H1 (cell line): Measurements from ENCODE around the gene RGL1. TPM values are rescaled to one million over a fixed set of nuclear protein-coding genes. Genes with fewer than 3 reads are reported as not detected.

Source experiments
- CTCF ChIA-PET: fragments of 300-600 bp; sonication (Branson Sonifier 250); formaldehyde crosslinking; loops from one replicate; lab custom pipeline; 2021; ENCODE audit not compliant: partially characterized antibody; lab: Charles Lee
- POLR2A ChIA-PET: fragments of 300-600 bp; sonication (Branson Sonifier 250); formaldehyde crosslinking; loops from one replicate; lab custom pipeline; 2021; ENCODE audit warnings: inconsistent platforms; ENCODE audit not compliant: partially characterized antibody; lab: Charles Lee
- DNase-seq, 2 experiments: peaks; one replicate each; pipeline versions ENCODE4 v3.0.0 to v3.0.0-alpha.2; 2010 to 2022; ENCODE audit warnings: low spot score in 2 of 2, low read depth in 1 of 2, mixed read lengths in 1 of 2
- FAIRE-seq: peaks from 2 replicates; lab custom pipeline; 2011; peaks lifted over from hg19 to GRCh38; lab: Jason Lieb, UNC
- H2AFZ ChIP-seq: 2 replicates; pipeline ENCODE4 v1.8.1; 2012; ENCODE audit warnings: low read length, inconsistent platforms
- H2AK5ac ChIP-seq: 2 replicates; pipeline ENCODE4 v1.6.1; 2013; ENCODE audit warnings: low read depth, low read length
- H2BK120ac ChIP-seq: replicated peaks from 2 replicates; pipeline ENCODE3; 2013; ENCODE audit warnings: low read depth, low read length, inconsistent platforms
- H2BK12ac ChIP-seq: 2 replicates; pipeline ENCODE4 v1.6.1; 2013; ENCODE audit warnings: low read depth, low read length
- H2BK15ac ChIP-seq: 2 replicates; pipeline ENCODE4 v1.6.1; 2013; ENCODE audit warnings: low read length
- H2BK20ac ChIP-seq: 2 replicates; pipeline ENCODE4 v1.6.1; 2013; ENCODE audit warnings: low read length
- H2BK5ac ChIP-seq: 2 replicates; pipeline ENCODE4 v1.6.1; 2013; ENCODE audit warnings: low read depth, low read length
- H3K14ac ChIP-seq: 2 replicates; pipeline ENCODE4 v1.6.1; 2013; ENCODE audit warnings: inconsistent platforms; ENCODE audit not compliant: insufficient read length
- H3K18ac ChIP-seq: 2 replicates; pipeline ENCODE4 v1.6.1; 2013; ENCODE audit warnings: low read length; ENCODE audit errors: extremely low read depth
- H3K23ac ChIP-seq: 2 replicates; pipeline ENCODE4 v1.6.1; 2013; ENCODE audit warnings: inconsistent platforms; ENCODE audit not compliant: insufficient read length
- H3K23me2 ChIP-seq: 2 replicates; pipeline ENCODE4 v1.6.1; 2013; ENCODE audit warnings: low read depth, low read length
- H3K27ac ChIP-seq: 2 replicates; pipeline ENCODE4 v1.6.1; 2011; ENCODE audit warnings: low read depth, low read length, inconsistent platforms
- H3K27me3 ChIP-seq, 4 experiments: replicated peaks in 1 of 4; 1 replicate in 1 of 4; 2 replicates in 3 of 4; pipeline versions ENCODE4 v1.6.1 to v1.8.1; 2011 to 2013; ENCODE audit warnings: low read length in 3 of 4, mild to moderate bottlenecking in 3 of 4, inconsistent platforms in 2 of 4, mixed read lengths in 2 of 4, moderate library complexity in 1 of 4; ENCODE audit not compliant: control insufficient read depth in 3 of 4, insufficient read depth in 3 of 4; ENCODE audit errors: extremely low read depth in 1 of 4
- H3K36me3 ChIP-seq, 4 experiments: 2 replicates each; pipeline versions ENCODE4 v1.6.1 to v1.8.1; 2011 to 2013; ENCODE audit warnings: mild to moderate bottlenecking in 4 of 4, low read length in 3 of 4, moderate library complexity in 2 of 4, control low read depth in 1 of 4, inconsistent platforms in 1 of 4; ENCODE audit not compliant: insufficient read depth in 4 of 4, control insufficient read depth in 2 of 4
- H3K4ac ChIP-seq: replicated peaks from 2 replicates; pipeline ENCODE3; 2013; ENCODE audit warnings: low read length, low read depth, mixed read lengths, inconsistent platforms; ENCODE audit not compliant: insufficient read length
- H3K4me1 ChIP-seq, 4 experiments: replicated peaks in 1 of 4; 1 replicate in 1 of 4; 2 replicates in 3 of 4; pipeline versions ENCODE4 v1.6.1 to v1.8.1; 2011 to 2013; ENCODE audit warnings: low read length in 3 of 4, inconsistent platforms in 2 of 4, mixed read lengths in 1 of 4; ENCODE audit not compliant: insufficient read depth in 4 of 4, control insufficient read depth in 3 of 4
- H3K4me2 ChIP-seq, 2 experiments: 2 replicates each; pipeline versions ENCODE4 v1.6.1 to v1.8.1; 2011 to 2013; ENCODE audit warnings: low read depth in 2 of 2, low read length in 2 of 2, control low read depth in 1 of 2, inconsistent platforms in 1 of 2, mild to moderate bottlenecking in 1 of 2; ENCODE audit not compliant: insufficient read depth in 1 of 2
- H3K4me3 ChIP-seq, 4 experiments: fragments of 200-600, 300-600 bp in 1 of 4; sonication (generic), shearing (Covaris generic), sonication (Bioruptor Twin) in 1 of 4; 2 replicates each; pipeline versions ENCODE4 v1.5.1 to v1.8.1; 2011 to 2016; ENCODE audit warnings: low read length in 4 of 4, low read depth in 3 of 4, control low read depth in 2 of 4, inconsistent platforms in 2 of 4, mild to moderate bottlenecking in 2 of 4, mixed read lengths in 1 of 4, moderate library complexity in 1 of 4; ENCODE audit not compliant: insufficient read depth in 2 of 4; ENCODE audit errors: extremely low read depth in 1 of 4
- H3K56ac ChIP-seq: replicated peaks from 2 replicates; pipeline ENCODE3; 2013; ENCODE audit warnings: low read depth, mild to moderate bottlenecking, mixed read lengths, low read length, inconsistent platforms; ENCODE audit not compliant: insufficient read length
- H3K79me1 ChIP-seq: 2 replicates; pipeline ENCODE4 v1.6.1; 2013; ENCODE audit warnings: low read depth, low read length, control low read depth
- H3K79me2 ChIP-seq, 2 experiments: 2 replicates each; pipeline versions ENCODE4 v1.6.1 to v1.8.1; 2012 to 2013; ENCODE audit warnings: low read length in 2 of 2, mild to moderate bottlenecking in 2 of 2, inconsistent platforms in 1 of 2; ENCODE audit not compliant: insufficient read depth in 2 of 2, control insufficient read depth in 1 of 2
- H3K9ac ChIP-seq, 4 experiments: replicated peaks in 1 of 4; 1 replicate in 1 of 4; 2 replicates in 3 of 4; pipeline versions ENCODE4 v1.6.1 to v1.8.1; 2011 to 2013; ENCODE audit warnings: low read depth in 3 of 4, low read length in 3 of 4, control low read depth in 2 of 4, mild to moderate bottlenecking in 2 of 4, moderate library complexity in 2 of 4, inconsistent platforms in 1 of 4; ENCODE audit errors: extremely low read depth in 1 of 4
- H3K9me3 ChIP-seq, 2 experiments: 2 replicates each; pipeline versions ENCODE4 v1.6.1 to v1.8.1; 2012 to 2013; ENCODE audit warnings: mild to moderate bottlenecking in 2 of 2, moderate library complexity in 2 of 2, control low read depth in 1 of 2, inconsistent platforms in 1 of 2, low read depth in 1 of 2, low read length in 1 of 2, mixed read lengths in 1 of 2; ENCODE audit not compliant: insufficient read depth in 2 of 2
- H4K20me1 ChIP-seq, 2 experiments: replicated peaks in 1 of 2; 2 replicates each; pipeline versions ENCODE3 to v1.8.1; 2011 to 2013; ENCODE audit warnings: inconsistent platforms in 2 of 2, low read length in 2 of 2, mild to moderate bottlenecking in 1 of 2; ENCODE audit not compliant: insufficient read depth in 2 of 2, control insufficient read depth in 1 of 2
- H4K5ac ChIP-seq: 2 replicates; pipeline ENCODE4 v1.6.1; 2013; ENCODE audit warnings: low read length, low read depth, mixed read lengths, inconsistent platforms; ENCODE audit not compliant: insufficient read length
- H4K8ac ChIP-seq: 2 replicates; pipeline ENCODE4 v1.8.0; 2013; ENCODE audit warnings: mild to moderate bottlenecking, moderate library complexity, low read length, inconsistent platforms; ENCODE audit not compliant: insufficient read depth; ENCODE audit errors: extremely low read depth
- H4K91ac ChIP-seq: replicated peaks from 2 replicates; pipeline ENCODE3; 2013; ENCODE audit warnings: low read length, mixed read lengths, inconsistent platforms; ENCODE audit not compliant: insufficient read length
- CEBPB ChIP-seq: IDR thresholded peaks from 2 replicates; pipeline ENCODE4 v1.6.1; 2012; ENCODE audit warnings: low read depth, low read length
- CHD2 ChIP-seq: IDR thresholded peaks from 2 replicates; pipeline ENCODE4 v1.6.1; 2012; ENCODE audit warnings: low read length, improper control_type of control experiment
- CTBP2 ChIP-seq: IDR thresholded peaks from 2 replicates; pipeline ENCODE4 v1.7.0; 2011; ENCODE audit warnings: borderline replicate concordance, mild to moderate bottlenecking, moderate library complexity, mixed read lengths, low read length; ENCODE audit not compliant: insufficient read depth, insufficient read length
- CTCF ChIP-seq, 3 experiments: IDR thresholded peaks; 1 replicate in 2 of 3; 2 replicates in 1 of 3; pipeline versions ENCODE4 v1.5.1 to v1.6.1; 2011; ENCODE audit warnings: low read length in 3 of 3, mild to moderate bottlenecking in 3 of 3, inconsistent platforms in 2 of 3, low read depth in 1 of 3, moderate library complexity in 1 of 3; ENCODE audit not compliant: insufficient read depth in 1 of 3; ENCODE audit errors: control extremely low read depth in 1 of 3
- HDAC6 ChIP-seq: IDR thresholded peaks from one replicate; pipeline ENCODE4 v1.7.1; 2012; ENCODE audit warnings: low read depth, mild to moderate bottlenecking, inconsistent platforms, low read length, moderate library complexity
- JUND ChIP-seq: IDR thresholded peaks from 2 replicates; pipeline ENCODE4 v1.6.1; 2011; ENCODE audit warnings: mild to moderate bottlenecking, improper control_type of control experiment, low read length
- PHF8 ChIP-seq: fragments of 200-600 bp; sonication (generic); conservative IDR thresholded peaks from 2 replicates; pipeline ENCODE4 v1.7.1; 2012; ENCODE audit warnings: low read depth, mild to moderate bottlenecking, inconsistent platforms, low read length, moderate library complexity
- RXRA ChIP-seq: IDR thresholded peaks from 2 replicates; pipeline ENCODE4 v1.6.1; 2011; ENCODE audit warnings: low read depth, mild to moderate bottlenecking, low read length, moderate library complexity; ENCODE audit not compliant: insufficient read depth
- SP1 ChIP-seq: IDR thresholded peaks from 2 replicates; pipeline ENCODE4 v1.6.1; 2011; ENCODE audit warnings: low read depth, low read length
- SP2 ChIP-seq: IDR thresholded peaks from 2 replicates; pipeline ENCODE4 v1.6.1; 2012; ENCODE audit warnings: mild to moderate bottlenecking, low read length, inconsistent platforms
- TCF12 ChIP-seq: IDR thresholded peaks from 2 replicates; pipeline ENCODE4 v1.6.1; 2011; ENCODE audit warnings: low read depth, mild to moderate bottlenecking, low read length
- WGBS, 2 experiments: shearing (Covaris generic) in 1 of 2; methylation state at CpG; one replicate each; pipeline versions ENCODE4 v1.1.6 to v1.1.7; 2013 to 2015; ENCODE audit warnings: low lambda C conversion rate in 2 of 2, mixed read lengths in 2 of 2, inconsistent platforms in 1 of 2, low coverage in 1 of 2, missing lambda C conversion rate in 1 of 2; ENCODE audit not compliant: insufficient replicate concordance in 2 of 2, insufficient coverage in 1 of 2, insufficient read length in 1 of 2; ENCODE audit errors: extremely low coverage in 1 of 2, missing lambda C conversion rate in 1 of 2; 5-methylcytosine and 5-hydroxymethylcytosine counted together
- polyA plus RNA-seq, 7 experiments: library from polyadenylated mRNA; depleted of rRNA in 3 of 7; stranded (reverse) in 5 of 7; unstranded in 2 of 7; fragments of >200 nt in 5 of 7; fragments of 200-250 nt in 2 of 7; gene quantifications; 1 replicate in 5 of 7; 2 replicates in 1 of 7; 4 replicates in 1 of 7; pipeline versions ENCODE4 v1.2.1 to v1.2.3, GENCODE V29; 2011 to 2013; ENCODE audit warnings: missing spikeins in 2 of 7, mixed read lengths in 2 of 7
- total RNA-seq: library from RNA; stranded (reverse); fragmentation: NEBNext Ultra II Directional; extraction: Animal tissue kit (Norgen Biotek cat#: 25700); gene quantifications from 2 replicates; pipeline ENCODE4 v1.2.1, GENCODE V29; 2021

The RGL1 gene
- total and polyA plus RNA-seq, 2 of the 8 experiments (the other 6 are each of a cell fraction or from before 2014, with no cell fraction given) = 0.98 to 2.4 TPM

- ChIA-PET POLR2A (no interaction called here), CTCF (interaction anchor here (0.8 to 1.3 kb wide), 5 partner anchors 10 to 157 kb away, joined by 3 to 4 read pairs (median 3); no protein-coding TSS in a partner anchor)
- Histone ChIP-seq H3K79me2 (no peaks in the 10 kb centered on the region), H2BK15ac (no peak overlapping the region), H2BK20ac (no peak overlapping the region), H3K27me3 (no peaks in the 10 kb centered on the region), H3K4me3 (no peak overlapping the region), H3K23me2 (no peaks in the 10 kb centered on the region), H3K27ac (no peak overlapping the region), H4K91ac (no peak overlapping the region), H3K36me3 (no peaks in the 10 kb centered on the region), H3K4ac (no peak overlapping the region), H3K9ac (no peak overlapping the region), H2AFZ (no peak overlapping the region), H4K8ac (no peak overlapping the region), H3K23ac (no peak overlapping the region), H3K4me1 (peaks cover 0 to 5% (median 1%) of the 10 kb centered on the region in 4 experiments; a peak in 2 of 7 replicates), H3K4me2 (no peak overlapping the region), H3K14ac (no peak overlapping the region), H3K56ac (no peak overlapping the region), H3K18ac (no peak overlapping the region), H3K9me3 (no peaks in the 10 kb centered on the region), H2BK120ac (no peak overlapping the region), H2BK5ac (no peak overlapping the region), H2BK12ac (no peak overlapping the region), H3K79me1 (no peaks in the 10 kb centered on the region), H4K20me1 (no peaks in the 10 kb centered on the region), H4K5ac (no peak overlapping the region), H2AK5ac (no peak overlapping the region)
- no peak for DNase-seq
- no peak for FAIRE-seq
- 82% methylated on average over 5 of the region's 5 CpGs; no CpG with 5 or more reads in 1 of the 2 experiments for whole genome bisulfite sequencing, 2 experiments
- no peak for TF ChIP-seq SP2
- TF ChIP-seq TCF12 = no peak
- TF ChIP-seq RXRA = no peak
- TF ChIP-seq CHD2 = no peak
- TF ChIP-seq CEBPB = no peak
- TF ChIP-seq JUND = no peak
- no peak for TF ChIP-seq PHF8
- no peak for TF ChIP-seq CTCF (IDR thresholded peaks at IDR 0.05; ENCODE audit: control extremely low read depth in 1 of 3, insufficient read depth in 1 of 3, low read depth in 1 of 3, low read length in 3 of 3)
- no peak for TF ChIP-seq CTBP2
- TF ChIP-seq SP1 = no peak
- no peak for TF ChIP-seq HDAC6
These were observed 12.8 kb downstream of the RGL1 start for GRCh38 chr1:183817576-183818288.
